HEK293T (cell line): Measurements from ENCODE around the gene SERPINB10.

Experiments used
- BHLHE40 ChIP-seq: fragments of 450-650 bp; IDR thresholded peaks from 2 replicates; pipeline ENCODE4 v1.6.1; 2016; ENCODE audit warnings: mild to moderate bottlenecking, moderate library complexity, borderline replicate concordance
- CTBP1 ChIP-seq: fragments of 450-650 bp; IDR thresholded peaks from 2 replicates; pipeline ENCODE4 v1.6.1; 2016; ENCODE audit warnings: borderline replicate concordance
- FOXM1 ChIP-seq: fragments of 450-650 bp; IDR thresholded peaks from 2 replicates; pipeline ENCODE4 v1.6.1; 2017; ENCODE audit warnings: mild to moderate bottlenecking, borderline replicate concordance
- HDGF ChIP-seq: fragments of 450-650 bp; IDR thresholded peaks from 2 replicates; pipeline ENCODE4 v1.6.1; 2017; ENCODE audit warnings: antibody characterized with exemption, borderline replicate concordance
- SP1 ChIP-seq: fragments of 450-650 bp; IDR thresholded peaks from 2 replicates; pipeline ENCODE4 v1.6.1; 2017
- SUZ12 ChIP-seq: fragments of 450-650 bp; IDR thresholded peaks from 2 replicates; pipeline ENCODE4 v1.6.1; 2016; ENCODE audit warnings: mild to moderate bottlenecking
- ZNF384 ChIP-seq: fragments of 450-650 bp; IDR thresholded peaks from 2 replicates; pipeline ENCODE4 v1.6.1; 2016
- TF ChIP-seq, protein P1 (sequence below): fragments of 450-650 bp; IDR thresholded peaks from 2 replicates; pipeline ENCODE4 v1.6.1; 2016

GRCh38 chr18:63892566-63892965, 15.2 kb upstream of the SERPINB10 start:
- TF ChIP-seq ZNF384 (no peak), BHLHE40 (no peak), FOXM1 (no peak), SP1 (no peak), HDGF (no peak), SUZ12 (no peak), CTBP1 (no peak)
- TF ChIP-seq, protein P1, sequence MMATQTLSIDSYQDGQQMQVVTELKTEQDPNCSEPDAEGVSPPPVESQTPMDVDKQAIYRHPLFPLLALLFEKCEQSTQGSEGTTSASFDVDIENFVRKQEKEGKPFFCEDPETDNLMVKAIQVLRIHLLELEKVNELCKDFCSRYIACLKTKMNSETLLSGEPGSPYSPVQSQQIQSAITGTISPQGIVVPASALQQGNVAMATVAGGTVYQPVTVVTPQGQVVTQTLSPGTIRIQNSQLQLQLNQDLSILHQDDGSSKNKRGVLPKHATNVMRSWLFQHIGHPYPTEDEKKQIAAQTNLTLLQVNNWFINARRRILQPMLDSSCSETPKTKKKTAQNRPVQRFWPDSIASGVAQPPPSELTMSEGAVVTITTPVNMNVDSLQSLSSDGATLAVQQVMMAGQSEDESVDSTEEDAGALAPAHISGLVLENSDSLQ = no peak
